GM20000 (cell line): ENCODE measurements around the gene CLDND1.
A peak's percentile ranks its signal among the peaks of the same experiment; 100 is the strongest.

Experiments
- DNase-seq: peaks from one replicate; pipeline ENCODE4 v3.0.0; 2012; ENCODE audit warnings: low spot score
- CTCF ChIP-seq: IDR thresholded peaks from 2 replicates; pipeline ENCODE4 v1.5.1; 2012; ENCODE audit warnings: mild to moderate bottlenecking, control low read depth; ENCODE audit errors: extremely low read depth, missing control alignments

CLDND1 gene

DNA sequence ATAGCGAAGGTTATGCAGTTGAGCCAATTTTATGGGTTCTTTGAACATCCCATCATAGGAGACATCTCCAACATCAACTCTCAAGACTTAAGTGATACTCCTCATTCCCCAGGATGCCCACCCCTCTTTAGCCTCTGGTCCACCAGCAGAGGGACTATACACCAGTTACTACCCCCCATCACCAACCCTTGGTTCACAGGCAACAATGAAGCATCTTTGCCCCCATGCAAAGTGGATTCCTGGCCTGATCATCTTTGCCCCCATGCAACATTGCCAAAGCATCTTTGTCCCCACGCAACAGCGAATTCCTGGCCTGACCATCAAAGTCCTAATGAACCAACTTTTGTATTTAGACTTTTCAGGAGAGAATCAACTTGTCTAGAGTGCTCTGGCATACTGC, 28.1 kb upstream of the CLDND1 start:
- no peak for TF ChIP-seq CTCF
- DNase-seq, result no peak

- DNase-seq, result no peak
- no peak for TF ChIP-seq CTCF
These were observed 25.8 kb upstream of the CLDND1 start for GRCh38 chr3:98548544-98548943.

GRCh38 chr3:98545940-98546339, 23.2 kb upstream of the CLDND1 start:
- DNase-seq, result no peak
- TF ChIP-seq CTCF, result no peak

GRCh38 chr3:98542623-98543022, 19.9 kb upstream of the CLDND1 start:
- no peak for TF ChIP-seq CTCF

DNA sequence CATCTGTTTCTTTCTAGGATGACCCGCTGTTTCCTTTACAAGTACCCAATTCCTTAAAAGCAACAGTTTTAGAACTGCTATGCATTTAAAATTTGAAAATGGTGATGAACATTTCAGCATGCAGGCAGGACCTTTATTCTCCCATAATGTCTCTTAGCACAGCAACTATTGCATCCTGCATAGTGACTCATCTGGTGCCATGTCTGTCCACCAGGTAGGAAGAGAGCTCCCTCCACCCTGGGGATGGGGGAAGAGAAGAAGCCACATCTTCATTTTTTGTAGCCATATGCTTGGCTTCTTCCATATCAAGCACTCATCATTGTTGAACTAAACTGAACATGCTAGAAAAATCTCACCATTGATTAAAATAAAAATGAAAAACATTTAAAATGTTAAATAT, 19.0 kb upstream of the CLDND1 start:
- no peak for DNase-seq
- no peak for TF ChIP-seq CTCF

More at GRCh38 chr3:98542623-98543022, 19.9 kb upstream of the CLDND1 start:
- DNase-seq, result no peak

GRCh38 chr3:98540346-98540745, 17.6 kb upstream of the CLDND1 start:
- no peak for TF ChIP-seq CTCF
- DNase-seq, result no peak

DNA sequence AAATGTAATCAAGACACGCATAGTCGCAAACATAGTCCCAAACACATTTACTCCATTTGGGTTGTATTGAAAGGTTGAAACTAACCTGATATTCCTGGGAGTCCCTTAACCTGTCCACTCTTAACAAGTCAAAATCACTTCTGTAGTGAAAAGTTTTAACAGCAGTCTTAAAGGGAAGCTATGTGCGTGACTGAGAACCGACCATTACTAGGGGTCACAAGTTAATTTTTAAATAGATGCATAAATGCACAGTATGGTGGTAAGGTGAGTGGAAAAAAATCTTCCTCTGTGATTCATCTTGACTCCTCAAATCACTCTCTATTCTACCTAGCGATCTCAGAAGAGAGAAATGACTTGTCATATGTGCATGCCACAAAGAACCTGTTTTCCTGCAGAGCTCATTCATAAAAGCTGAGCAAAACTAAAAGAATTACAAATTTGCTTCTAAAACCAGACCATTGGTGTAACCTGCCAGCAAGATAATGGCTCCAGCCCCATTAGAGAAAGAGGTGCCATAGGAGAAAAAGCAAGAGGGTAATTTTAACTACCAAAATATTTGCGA, 13.8 kb upstream of the CLDND1 start:
- DNase-seq, result peak; percentile 48
- no peak for TF ChIP-seq CTCF

DNA sequence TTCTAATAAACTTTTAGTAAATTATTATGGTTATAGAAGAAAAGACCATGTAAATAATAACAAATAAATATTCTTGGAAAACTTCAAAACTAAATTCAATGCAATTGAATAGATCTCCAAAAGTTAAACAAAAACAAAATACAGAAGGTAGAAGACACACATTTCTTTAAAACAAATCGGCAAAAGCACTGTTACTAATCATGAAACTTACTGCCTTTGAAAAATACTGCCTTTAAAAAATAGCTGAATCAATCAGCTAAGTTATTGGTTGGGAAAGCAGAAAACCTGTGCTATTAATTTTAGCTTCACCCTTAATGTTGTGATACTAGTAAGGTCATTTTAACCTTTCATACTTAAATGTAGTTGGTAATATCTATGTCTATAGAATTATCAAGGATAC, 12.0 kb upstream of the CLDND1 start:
- no peak for TF ChIP-seq CTCF
- DNase-seq, result no peak
